Stimulated activated CD4-positive, alpha-beta T cell treated with anti-CD3 and anti-CD28 coated beads, Interleukin-4, amount 100 ng/mL, for 4 hours (primary cell): ENCODE measurements around the gene CLIC5.

Experiments used
- DNase-seq, 2 experiments: peaks; one replicate each; pipeline ENCODE4 v3.0.0-alpha.2; 2020

The CLIC5 gene

DNA sequence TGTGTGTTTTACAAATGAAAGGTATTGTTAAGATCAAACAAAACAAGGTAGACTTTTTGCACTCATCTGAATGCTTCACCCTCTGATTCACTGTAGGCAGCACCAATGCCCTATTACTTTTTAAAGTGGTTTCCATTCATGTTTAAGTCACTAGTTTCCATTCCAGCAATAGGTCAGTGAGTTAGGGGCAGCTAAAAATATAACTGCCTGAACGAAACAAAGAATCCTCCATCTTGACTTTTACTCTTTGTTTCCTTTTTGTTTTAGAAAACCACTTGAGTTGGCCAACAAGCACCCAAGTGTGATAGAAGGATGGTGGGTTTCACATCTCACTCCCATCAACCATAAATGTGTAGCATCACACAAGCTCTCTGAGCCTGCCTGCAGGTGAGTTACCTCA, 25.5 kb downstream of the CLIC5 start:
- no peak for DNase-seq

DNA sequence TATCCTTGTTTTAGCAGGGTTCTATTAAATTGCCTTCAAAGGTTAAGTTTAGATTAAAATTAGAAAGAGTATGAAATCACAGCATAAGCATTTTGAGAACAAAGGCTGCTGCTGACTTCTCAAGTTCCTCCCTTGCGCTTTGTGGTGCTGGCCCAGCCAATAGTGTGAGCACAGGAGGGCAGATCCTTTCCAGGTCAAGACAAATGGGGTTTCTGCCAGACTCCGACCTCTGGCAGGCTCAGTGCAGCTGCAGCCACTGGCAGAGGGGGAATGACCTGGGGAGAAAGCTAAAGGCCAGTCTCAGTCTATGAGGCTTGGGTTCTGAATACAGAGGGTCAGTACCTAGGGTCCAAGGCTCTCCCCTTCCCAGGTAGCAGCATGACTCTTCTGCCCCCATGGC, 27.0 kb downstream of the CLIC5 start:
- DNase-seq, result no peak

GRCh38 chr6:45987856-45988255, 27.8 kb downstream of the CLIC5 start:
- DNase-seq, result no peak

DNA sequence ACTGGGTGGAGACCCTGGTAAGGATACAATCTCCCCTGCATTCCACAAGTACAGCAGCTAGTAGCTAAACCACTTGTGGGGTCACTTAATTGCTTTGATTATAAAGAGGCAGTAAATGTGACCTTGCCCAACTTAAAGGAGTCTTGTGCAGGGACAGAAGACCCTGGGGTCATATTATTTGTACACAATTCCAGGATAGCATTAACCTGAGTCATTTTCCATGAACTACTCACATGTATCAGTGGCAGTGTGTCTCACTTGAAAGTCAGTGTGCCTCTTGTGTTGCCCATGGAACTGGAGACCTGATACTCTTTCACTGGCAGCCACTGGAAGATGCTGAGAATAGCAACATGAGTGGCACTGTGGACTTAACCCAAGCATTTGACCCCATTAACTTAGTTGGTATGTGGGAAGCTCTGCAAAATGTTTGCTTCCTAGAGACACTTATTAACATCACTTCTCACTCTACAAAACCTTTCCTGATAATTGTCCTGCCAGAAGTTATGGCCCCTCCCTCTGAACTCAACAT, 28.9 kb downstream of the CLIC5 start:
- DNase-seq, result no peak

DNA sequence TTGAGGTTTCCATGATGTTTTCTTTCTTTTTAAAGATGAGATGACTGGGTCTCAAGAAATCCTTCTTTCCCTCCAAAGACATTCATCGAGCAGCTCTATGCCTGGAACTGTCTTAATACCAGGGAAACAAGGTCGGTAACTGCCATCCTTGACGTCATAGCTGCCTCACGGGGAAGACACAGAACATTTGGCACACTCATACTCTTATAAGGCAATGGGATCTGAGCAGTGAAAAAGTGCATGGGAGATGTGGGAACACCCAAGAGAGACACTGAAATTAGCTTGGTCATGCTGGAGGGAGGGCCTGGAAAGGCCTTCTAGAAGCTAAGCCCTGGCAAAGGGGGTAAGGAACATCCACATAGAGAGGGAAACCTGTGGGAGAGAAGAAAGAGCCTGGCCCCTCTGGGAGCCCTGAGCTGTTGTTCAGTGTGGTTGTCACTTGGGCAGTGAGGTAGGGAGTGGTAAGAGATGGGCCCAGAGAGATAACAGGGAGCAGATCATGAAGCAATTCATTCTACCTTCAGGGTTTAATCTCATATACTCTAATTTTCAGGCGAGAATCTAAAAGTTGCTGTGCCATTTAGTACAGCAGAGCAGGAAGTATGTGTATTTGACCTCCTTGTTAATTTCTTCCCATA, 30.8 kb downstream of the CLIC5 start:
- no peak for DNase-seq

GRCh38 chr6:45984347-45984746, 31.3 kb downstream of the CLIC5 start:
- DNase-seq, result no peak

DNA sequence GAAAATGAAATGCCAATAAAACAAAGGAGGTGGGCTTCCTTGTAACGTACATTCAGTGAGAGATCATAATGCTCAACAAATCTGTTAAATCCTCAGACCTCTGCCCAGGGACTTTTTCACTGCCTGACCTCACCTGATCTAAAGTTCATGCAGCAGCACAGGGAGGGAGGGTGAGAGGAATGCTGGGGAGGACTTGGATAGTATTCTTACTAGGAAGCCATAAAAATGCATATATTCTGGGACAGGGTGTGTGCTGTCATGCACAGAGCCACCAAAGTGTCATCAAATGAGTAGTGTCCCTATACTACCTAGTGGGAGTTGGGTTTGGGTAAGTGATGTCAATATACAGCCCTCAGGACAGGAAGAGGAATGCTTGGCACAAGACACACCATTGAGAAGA, 32.6 kb downstream of the CLIC5 start:
- DNase-seq, result no peak

- DNase-seq, result no peak
These were observed 33.2 kb downstream of the CLIC5 start for GRCh38 chr6:45982280-45983036.

GRCh38 chr6:45981046-45981445, 34.6 kb downstream of the CLIC5 start:
- DNase-seq, result no peak

GRCh38 chr6:45979311-45979710, 36.3 kb downstream of the CLIC5 start:
- no peak for DNase-seq

DNA sequence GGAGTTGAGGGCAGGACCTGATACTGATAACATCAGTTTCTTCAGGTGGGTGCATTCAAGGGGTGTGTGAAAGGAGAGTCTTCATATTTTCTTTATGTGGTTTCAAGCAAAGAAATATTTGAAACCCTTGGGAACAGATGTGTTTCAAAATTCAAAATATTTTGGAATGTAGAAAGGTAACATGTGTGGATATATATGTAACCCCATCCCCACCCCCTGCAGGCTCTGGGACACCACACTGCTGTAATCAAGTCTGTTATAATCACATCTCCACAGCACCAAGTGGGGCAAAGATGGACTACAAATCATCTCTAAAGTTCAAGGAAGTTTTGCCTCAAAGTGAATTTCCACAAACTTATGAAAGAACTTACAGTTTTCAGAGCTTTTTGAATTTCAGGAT, 41.1 kb downstream of the CLIC5 start:
- DNase-seq, result no peak

DNA sequence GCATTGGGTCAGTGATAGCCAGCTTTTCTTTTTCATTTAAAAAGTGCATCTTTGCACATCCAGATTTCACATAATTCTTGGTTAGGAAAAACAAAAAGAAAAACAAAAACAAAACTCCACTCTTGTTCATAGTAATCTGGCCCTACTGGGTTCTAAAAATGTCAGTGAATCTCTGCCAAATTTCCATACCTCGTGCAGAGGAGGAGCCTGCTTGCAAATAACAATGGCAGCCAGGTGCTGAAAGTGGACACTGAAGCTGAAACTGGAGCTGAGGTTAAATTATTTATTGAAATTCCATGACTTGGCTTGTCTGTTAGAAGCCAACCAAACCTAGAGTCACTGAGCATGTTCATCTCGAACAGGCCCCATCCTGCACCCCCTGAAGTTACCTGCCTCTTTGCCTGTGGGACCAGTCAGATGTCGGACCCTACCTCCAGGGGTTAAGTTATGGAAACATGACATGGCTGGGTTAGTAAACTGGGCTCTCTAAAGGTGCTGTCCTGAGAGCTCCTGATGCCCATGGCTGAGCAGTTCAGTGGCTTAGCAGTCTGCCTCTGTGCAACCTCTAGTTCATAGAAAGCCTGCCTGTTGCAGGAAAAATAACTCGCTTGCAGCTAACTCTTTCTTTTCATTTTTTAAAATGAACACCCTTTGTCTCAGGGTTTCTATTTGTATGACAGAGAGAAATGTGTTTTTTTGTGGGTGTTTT, 42.7 kb downstream of the CLIC5 start:
- DNase-seq, result no peak

DNA sequence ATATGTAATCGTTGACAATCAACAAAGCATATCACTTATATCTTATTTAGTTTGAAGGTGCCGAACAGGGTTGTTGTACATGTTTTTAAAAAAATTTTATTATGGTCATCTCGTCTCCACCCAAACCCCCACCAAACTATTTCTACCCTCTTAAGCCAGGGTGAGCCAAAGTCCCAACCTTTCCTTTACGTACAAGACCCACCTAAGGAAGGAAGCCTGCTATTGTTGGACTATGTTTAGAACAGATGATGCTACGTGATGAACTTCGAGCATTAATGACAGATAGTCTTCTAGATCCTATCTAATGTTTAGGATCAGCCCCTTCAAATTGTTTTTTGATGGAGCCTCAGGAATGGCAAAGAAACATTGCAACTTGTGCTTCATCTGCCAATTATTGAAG, 44.4 kb downstream of the CLIC5 start:
- no peak for DNase-seq

- DNase-seq, result no peak
These were observed 45.3 kb downstream of the CLIC5 start for GRCh38 chr6:45970326-45970725.

DNA sequence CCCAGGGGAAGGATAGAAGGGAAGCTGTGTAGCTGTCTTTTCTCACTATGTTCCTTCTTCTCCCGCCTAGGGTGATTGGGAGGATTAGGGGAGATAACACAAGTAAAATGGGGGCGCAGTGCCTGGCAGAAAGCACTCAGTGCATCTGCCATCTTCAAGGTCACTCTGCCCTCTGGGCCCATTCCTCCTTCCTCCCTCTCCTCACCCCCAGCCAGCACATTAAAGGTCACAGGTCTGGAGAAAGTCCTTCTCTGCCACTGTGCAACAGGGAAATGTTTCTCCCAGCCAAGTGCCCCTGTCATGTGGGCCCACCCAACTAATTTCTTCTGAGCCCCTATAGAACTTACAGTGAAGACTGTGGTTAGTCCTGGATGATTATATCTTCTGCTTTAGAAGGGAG, 45.8 kb downstream of the CLIC5 start:
- DNase-seq, result no peak

DNA sequence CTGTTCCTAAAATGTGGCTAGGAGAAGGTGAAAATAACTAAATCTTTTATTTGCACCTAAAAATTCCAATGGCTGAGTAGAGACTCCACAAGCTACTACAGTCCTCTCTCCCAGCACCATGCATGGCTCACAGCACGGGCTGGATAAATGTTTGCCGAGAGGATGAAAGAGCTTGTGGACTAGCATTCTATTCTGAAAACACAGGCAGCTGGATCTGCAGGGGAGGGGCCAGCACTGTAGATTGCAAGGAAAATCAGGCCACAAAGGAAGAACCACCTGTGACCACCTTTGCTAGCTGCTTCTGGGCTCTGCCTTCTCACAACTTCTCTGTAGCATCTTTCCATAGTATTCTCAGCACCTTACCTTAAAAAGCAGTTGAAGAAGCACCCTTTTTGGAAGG, 46.6 kb downstream of the CLIC5 start:
- DNase-seq, result no peak

DNA sequence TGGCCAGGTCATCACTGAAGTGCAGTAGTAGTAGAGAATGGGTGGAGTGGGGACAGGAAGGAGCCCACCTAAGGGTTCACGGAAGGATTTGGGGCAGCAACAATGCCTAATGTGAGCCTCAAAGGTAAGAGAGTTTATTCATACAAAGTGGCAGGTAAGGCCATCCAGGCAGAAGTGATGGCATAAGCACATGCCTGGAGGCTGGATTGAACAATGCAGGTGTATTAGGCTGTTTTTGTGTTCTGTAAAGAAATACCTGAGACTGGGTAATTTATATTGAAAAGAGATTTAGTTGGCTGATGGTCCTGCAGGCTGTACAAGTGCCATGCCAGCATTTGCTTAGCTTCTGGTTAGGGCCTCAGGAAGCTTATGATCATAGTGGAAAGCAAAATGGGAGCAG, 48.3 kb downstream of the CLIC5 start:
- no peak for DNase-seq

- DNase-seq, result no peak
These were observed 48.9 kb downstream of the CLIC5 start for GRCh38 chr6:45966797-45967196.

DNA sequence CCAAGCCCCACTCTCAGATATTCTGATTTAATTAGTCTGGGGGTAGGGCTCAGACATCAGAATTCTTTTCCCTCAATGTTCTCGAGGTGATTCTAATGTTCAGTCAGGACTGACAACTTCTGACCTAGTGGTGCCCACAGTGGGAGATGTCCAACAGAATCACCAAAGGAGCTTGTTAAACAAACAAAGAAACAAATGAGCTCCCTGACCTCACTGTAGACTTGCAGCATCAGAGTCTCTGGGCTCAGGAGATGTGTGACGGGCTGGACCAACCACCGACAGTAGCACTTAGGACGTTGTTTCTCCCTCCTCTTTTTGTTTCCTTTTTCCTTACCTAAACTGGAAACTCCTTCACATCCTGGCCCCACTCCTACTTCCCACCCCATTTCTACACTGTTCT, 49.3 kb downstream of the CLIC5 start:
- DNase-seq, result no peak

DNA sequence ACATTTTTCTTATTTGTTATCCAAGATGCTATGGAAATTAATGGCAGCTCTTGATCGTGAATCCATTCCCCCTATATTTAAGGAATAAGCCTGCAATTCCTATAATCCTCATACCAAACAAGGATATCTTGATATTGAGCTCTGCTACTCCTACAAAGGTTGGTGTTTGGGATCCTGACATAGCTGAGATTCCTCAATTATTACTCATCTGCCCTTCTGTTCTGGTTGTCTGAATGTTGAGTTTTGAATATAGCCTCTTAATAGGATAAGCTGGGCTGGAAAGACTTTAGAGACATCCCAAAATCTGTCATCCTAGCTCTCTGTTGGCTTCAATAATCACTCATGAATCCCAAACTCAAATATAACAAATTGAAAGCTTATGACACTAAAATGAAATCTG, 49.9 kb downstream of the CLIC5 start:
- DNase-seq, result no peak

GRCh38 chr6:45965007-45965406, 50.7 kb downstream of the CLIC5 start:
- no peak for DNase-seq

DNA sequence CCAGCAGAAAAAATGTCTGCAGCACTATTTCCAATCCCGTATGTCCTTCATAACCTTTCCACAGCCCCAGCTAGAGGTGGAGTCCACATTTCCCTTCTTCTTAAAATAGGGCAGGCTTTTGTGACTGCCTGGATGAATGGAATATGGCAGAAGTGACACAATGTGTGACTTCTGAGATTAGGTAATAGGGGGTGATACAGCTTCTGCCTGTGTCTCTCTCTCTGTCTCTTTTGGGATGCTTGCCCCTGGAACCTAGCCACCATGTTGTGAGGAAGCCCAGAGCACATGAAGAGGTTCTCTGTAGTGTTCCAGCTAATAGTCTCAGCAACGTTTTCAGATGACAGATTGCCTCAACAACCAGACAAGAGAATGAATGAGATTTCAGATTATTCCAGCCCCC, 51.4 kb downstream of the CLIC5 start:
- DNase-seq, result no peak

DNA sequence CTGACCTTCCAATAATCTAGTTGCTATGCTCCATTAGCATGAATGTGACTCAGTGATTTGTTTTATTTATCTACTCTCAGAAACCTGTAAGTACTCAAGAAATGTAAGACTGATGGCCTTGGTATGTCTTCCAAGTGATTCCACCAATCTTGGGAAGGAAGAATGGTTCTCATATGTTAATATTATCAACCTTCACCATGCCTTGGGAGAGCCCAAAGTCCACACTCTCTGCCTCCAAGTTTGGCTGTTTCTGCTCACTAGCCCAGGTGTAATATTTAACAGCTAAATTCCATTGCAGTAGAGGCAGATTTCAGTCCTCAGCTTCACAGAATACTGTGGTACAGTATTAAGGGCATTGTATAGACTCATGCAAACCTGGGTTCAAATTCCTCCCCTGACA, 51.8 kb downstream of the CLIC5 start:
- no peak for DNase-seq

GRCh38 chr6:45961125-45961524, 54.5 kb downstream of the CLIC5 start:
- no peak for DNase-seq
